Measurements from ENCODE around the gene CCNI2. TPM values are rescaled to one million over a fixed set of nuclear protein-coding genes. Genes with fewer than 3 reads are reported as not detected.

CCNI2 gene
- total and polyA plus RNA-seq, 2 donors (not counting 1 experiment from before 2014, with no cell fraction given): not detected

DNA sequence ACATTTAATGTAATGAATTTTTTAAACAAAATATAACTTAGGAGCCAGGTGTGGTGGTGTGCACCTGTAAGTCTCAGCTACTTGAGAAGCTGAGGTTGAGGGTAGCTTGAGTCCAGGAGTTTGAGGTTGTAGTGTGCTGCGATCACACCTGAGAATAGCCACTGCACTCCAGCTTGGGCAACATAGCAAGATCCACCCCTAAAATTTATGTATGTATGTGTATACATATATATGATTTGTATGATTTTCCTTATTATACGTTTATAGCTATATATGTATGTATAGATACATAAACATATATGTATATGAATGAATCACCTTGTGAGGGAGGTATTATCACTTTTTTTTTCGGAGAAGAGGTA, 653 bp upstream of the CCNI2 start:
- H3K4me1 ChIP-seq (ENCODE audit: control insufficient read depth, extremely low read depth, insufficient read depth, low read length): peaks cover 4% of the 10 kb centered on the region
- H3K27me3 ChIP-seq (ENCODE audit: control insufficient read depth, insufficient read depth, low read length): peaks cover 24% of the 10 kb centered on the region
- no peak overlapping the region for H3K27ac ChIP-seq (ENCODE audit: insufficient read depth, low read length)
- H3K4me3 ChIP-seq (replicated peaks in 1 of 4; ENCODE audit: control extremely low read depth in 1 of 4, insufficient read depth in 1 of 4, low read depth in 3 of 4, low read length in 4 of 4): peak overlapping the region in 1 of 4 experiments; percentile 31
- DNase-seq (ENCODE audit: low read depth in 2 of 2): no peak
- H3K36me3 ChIP-seq (ENCODE audit: control insufficient read depth, insufficient read depth, low read length): no peaks in the 10 kb centered on the region
- no peak overlapping the region for H3K4me2 ChIP-seq (ENCODE audit: extremely low read depth, insufficient read depth, low read length)
- no peak overlapping the region for H3K9ac ChIP-seq (ENCODE audit: insufficient read depth, low read length)
- no peaks in the 10 kb centered on the region for H3K79me2 ChIP-seq (ENCODE audit: control insufficient read depth, insufficient read depth, low read length)
- H4K20me1 ChIP-seq (ENCODE audit: control insufficient read depth, extremely low read depth, insufficient read depth, low read length): no peaks in the 10 kb centered on the region
- H2AFZ ChIP-seq (ENCODE audit: low read length): no peak overlapping the region
- TF ChIP-seq, protein P1, sequence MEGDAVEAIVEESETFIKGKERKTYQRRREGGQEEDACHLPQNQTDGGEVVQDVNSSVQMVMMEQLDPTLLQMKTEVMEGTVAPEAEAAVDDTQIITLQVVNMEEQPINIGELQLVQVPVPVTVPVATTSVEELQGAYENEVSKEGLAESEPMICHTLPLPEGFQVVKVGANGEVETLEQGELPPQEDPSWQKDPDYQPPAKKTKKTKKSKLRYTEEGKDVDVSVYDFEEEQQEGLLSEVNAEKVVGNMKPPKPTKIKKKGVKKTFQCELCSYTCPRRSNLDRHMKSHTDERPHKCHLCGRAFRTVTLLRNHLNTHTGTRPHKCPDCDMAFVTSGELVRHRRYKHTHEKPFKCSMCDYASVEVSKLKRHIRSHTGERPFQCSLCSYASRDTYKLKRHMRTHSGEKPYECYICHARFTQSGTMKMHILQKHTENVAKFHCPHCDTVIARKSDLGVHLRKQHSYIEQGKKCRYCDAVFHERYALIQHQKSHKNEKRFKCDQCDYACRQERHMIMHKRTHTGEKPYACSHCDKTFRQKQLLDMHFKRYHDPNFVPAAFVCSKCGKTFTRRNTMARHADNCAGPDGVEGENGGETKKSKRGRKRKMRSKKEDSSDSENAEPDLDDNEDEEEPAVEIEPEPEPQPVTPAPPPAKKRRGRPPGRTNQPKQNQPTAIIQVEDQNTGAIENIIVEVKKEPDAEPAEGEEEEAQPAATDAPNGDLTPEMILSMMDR (conservative IDR thresholded peaks at IDR 0.05 in 1 of 2, IDR thresholded peaks at IDR 0.05 in 1 of 2; ENCODE audit: low read depth in 1 of 2, low read length in 2 of 2): no peak
- TF ChIP-seq EZH2 (IDR thresholded peaks at IDR 0.05; ENCODE audit: low read length, missing control alignments): no peak
- H3K9me3 ChIP-seq (ENCODE audit: control insufficient read depth, insufficient read depth, low read depth, low read length): no peaks in the 10 kb centered on the region

DNA sequence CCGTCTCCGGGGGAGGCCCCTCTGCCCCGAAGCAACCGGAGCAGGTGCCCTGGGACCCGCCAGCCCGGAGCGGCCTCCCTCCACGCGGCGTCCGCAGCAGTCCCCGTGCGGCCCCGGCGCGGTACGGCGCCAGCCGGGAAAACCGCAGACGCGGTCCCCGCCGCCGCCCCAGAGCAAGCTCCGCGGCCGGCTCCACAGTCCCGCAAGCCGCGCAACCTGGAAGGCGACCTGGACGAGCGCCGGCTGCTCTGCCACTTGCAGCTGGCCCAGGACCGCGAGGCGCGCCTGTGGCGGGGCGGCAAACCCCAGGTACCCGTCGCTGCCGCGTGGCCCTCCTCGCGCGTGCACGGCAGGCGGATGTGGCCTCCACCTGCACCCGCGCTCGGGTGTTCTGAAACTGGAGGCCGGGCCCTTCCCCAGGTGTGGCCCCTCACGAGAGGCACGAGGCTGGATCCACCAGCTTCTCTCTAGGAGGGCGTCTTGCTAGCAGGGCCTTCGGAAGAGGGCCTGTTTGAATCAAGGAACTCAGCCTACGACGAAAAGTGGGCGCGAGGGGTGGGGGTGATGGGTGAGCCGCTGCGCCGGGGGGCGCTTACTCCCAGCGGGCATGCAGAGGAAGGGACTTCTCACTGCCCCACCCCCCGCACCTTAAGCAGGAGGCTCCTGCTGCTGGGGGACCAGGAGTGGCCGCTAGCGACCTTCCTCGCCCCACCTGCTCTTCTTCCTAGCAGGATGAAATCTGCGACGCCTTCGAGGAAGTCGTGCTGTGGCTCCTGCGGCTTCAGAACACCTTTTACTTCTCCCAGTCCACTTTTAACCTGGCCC, 602 bp downstream of the CCNI2 start:
- DNase-seq (ENCODE audit: low read depth in 2 of 2): no peak
- Histone ChIP-seq H3K4me2 (ENCODE audit: extremely low read depth, insufficient read depth, low read length) (no peak overlapping the region), H3K4me1 (ENCODE audit: control insufficient read depth, extremely low read depth, insufficient read depth, low read length) (peaks cover 7% of the 10 kb centered on the region), H3K27ac (ENCODE audit: insufficient read depth, low read length) (no peak overlapping the region), H4K20me1 (ENCODE audit: control insufficient read depth, extremely low read depth, insufficient read depth, low read length) (no peaks in the 10 kb centered on the region), H3K27me3 (ENCODE audit: control insufficient read depth, insufficient read depth, low read length) (peaks cover 21% of the 10 kb centered on the region), H3K9me3 (ENCODE audit: control insufficient read depth, insufficient read depth, low read depth, low read length) (no peaks in the 10 kb centered on the region), H3K36me3 (ENCODE audit: control insufficient read depth, insufficient read depth, low read length) (no peaks in the 10 kb centered on the region), H2AFZ (ENCODE audit: low read length) (no peak overlapping the region), H3K4me3 (replicated peaks in 1 of 4; ENCODE audit: control extremely low read depth in 1 of 4, insufficient read depth in 1 of 4, low read depth in 3 of 4, low read length in 4 of 4) (peak overlapping the region in 1 of 4 experiments; percentile 35), H3K9ac (ENCODE audit: insufficient read depth, low read length) (no peak overlapping the region), H3K79me2 (ENCODE audit: control insufficient read depth, insufficient read depth, low read length) (no peaks in the 10 kb centered on the region)
- TF ChIP-seq, protein P1 (conservative IDR thresholded peaks at IDR 0.05 in 1 of 2, IDR thresholded peaks at IDR 0.05 in 1 of 2; ENCODE audit: low read depth in 1 of 2, low read length in 2 of 2): no peak
- peak; percentile 76 for TF ChIP-seq EZH2 (IDR thresholded peaks at IDR 0.05; ENCODE audit: low read length, missing control alignments)

DNA sequence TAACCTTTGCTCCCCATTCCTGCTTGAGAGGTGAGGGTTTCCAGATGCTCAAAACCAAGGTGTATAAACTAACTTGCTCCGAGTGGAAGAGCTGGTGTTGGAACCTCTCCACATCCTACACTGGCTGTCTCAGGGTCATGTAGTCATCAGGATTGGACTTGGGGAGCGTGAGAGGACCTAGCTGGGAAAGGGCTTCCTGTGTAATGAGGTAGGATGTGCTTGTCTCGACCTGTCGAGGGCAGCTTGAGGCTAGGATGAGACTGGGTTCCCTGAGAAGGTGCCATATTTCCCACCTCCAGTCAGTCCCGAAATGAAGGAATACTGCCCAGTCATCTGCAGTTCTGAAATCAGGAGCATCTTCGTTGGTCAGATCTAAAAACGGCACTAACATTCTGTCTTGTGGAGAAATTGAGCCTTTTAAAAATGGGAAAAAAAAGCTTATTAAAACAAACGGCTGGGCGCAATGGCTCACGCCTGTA, 1.3 kb downstream of the CCNI2 start:
- H3K4me2 ChIP-seq (ENCODE audit: extremely low read depth, insufficient read depth, low read length): no peak overlapping the region
- DNase-seq (ENCODE audit: low read depth in 2 of 2): no peak
- no peaks in the 10 kb centered on the region for H4K20me1 ChIP-seq (ENCODE audit: control insufficient read depth, extremely low read depth, insufficient read depth, low read length)
- peaks cover 21% of the 10 kb centered on the region for H3K27me3 ChIP-seq (ENCODE audit: control insufficient read depth, insufficient read depth, low read length)
- H3K27ac ChIP-seq (ENCODE audit: insufficient read depth, low read length): no peak overlapping the region
- no peaks in the 10 kb centered on the region for H3K79me2 ChIP-seq (ENCODE audit: control insufficient read depth, insufficient read depth, low read length)
- H3K9ac ChIP-seq (ENCODE audit: insufficient read depth, low read length): no peak overlapping the region
- H3K4me1 ChIP-seq (ENCODE audit: control insufficient read depth, extremely low read depth, insufficient read depth, low read length): peaks cover 7% of the 10 kb centered on the region
- no peak overlapping the region for H2AFZ ChIP-seq (ENCODE audit: low read length)
- H3K9me3 ChIP-seq (ENCODE audit: control insufficient read depth, insufficient read depth, low read depth, low read length): no peaks in the 10 kb centered on the region
- TF ChIP-seq, protein P1 (conservative IDR thresholded peaks at IDR 0.05 in 1 of 2, IDR thresholded peaks at IDR 0.05 in 1 of 2; ENCODE audit: low read depth in 1 of 2, low read length in 2 of 2): no peak
- TF ChIP-seq EZH2 (IDR thresholded peaks at IDR 0.05; ENCODE audit: low read length, missing control alignments): no peak
- H3K36me3 ChIP-seq (ENCODE audit: control insufficient read depth, insufficient read depth, low read length): no peaks in the 10 kb centered on the region
- H3K4me3 ChIP-seq (replicated peaks in 1 of 4; ENCODE audit: control extremely low read depth in 1 of 4, insufficient read depth in 1 of 4, low read depth in 3 of 4, low read length in 4 of 4): no peak overlapping the region
